GM19395 (cell line): ENCODE results near the gene ATRN.
"Not testable (repeated sequence)": the region's sequence is repeated elsewhere in the genome, so short reads cannot be mapped to it uniquely, and the experiment has no call there.

ENCODE experiments used
- ATAC-seq: cut with Tn5 transposase; IDR thresholded peaks from one replicate; pipeline ENCODE4 v1.9.1; 2021; ENCODE audit warnings: mild to moderate bottlenecking, moderate library complexity; ENCODE audit not compliant: unreplicated experiment

Gene ATRN

DNA sequence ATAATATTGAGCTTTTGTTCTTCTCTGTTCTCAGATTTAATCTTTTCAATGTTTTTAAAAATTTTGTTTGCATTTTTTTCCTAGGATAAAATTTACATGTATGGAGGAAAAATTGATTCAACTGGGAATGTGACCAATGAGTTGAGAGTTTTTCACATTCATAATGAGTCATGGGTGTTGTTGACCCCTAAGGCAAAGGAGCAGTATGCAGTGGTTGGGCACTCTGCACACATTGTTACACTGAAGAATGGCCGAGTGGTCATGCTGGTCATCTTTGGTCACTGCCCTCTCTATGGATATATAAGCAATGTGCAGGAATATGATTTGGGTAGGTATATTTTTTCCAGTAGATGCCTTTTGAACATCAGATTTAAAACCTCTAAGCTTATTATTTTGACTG is 89.8 kb downstream of the ATRN start:
- ATAC-seq: no peak

DNA sequence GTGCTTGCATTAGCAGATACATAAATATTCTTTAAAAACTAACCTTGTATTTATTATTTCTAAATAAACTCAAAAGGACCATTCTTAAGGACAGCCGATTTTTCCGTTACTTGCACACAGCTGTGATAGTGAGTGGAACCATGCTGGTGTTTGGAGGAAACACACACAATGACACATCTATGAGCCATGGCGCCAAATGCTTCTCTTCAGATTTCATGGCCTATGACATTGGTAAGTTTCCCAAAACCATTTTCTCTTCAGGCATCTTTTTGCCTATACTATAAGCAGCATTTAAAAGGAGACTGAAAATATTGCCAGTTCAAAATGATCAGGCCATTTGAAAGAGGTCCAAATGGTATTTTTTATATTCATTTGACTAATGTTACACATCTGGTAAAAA is 92.3 kb downstream of the ATRN start:
- ATAC-seq: no peak

GRCh38 chr20:3563548-3564177 is 92.8 kb downstream of the ATRN start:
- no peak for ATAC-seq

DNA sequence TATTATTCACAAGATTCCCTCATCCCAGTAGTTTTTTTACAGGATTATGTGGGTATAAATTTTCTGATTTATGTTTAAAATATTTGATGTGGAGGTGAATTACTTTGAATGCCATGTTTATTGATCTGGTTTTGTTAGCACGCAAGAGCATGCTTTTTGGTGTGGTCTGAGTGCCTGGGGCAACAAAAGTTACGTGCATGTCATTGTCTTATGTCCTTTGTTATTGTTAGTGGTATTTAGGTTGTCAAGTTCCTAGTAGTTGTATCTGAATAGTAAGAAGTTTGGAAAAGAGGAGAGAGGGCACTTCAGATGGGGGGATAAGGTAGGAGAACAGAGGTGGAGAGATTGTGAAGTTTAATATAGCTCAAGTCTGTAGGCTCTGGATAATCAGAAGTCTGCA is 95.0 kb downstream of the ATRN start:
- no peak for ATAC-seq

DNA sequence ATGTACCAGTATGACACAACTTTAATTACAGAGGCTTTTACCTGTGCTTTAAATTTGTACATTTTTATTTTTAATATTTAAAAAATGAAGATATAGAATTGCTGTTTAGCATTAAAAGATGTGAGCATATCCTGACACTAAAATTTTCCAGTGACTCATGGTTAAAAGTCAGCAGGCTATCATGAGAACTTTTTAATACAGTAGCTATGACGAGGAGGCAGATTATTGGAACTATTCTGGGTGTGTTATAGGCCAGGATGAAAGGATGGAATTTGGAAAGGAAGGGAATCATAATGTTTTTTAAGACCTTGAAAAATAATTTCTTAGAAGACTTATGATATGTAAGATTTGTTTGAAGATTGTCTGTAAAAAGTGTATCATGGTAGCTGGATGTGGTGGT is 101.3 kb downstream of the ATRN start:
- no peak for ATAC-seq

GRCh38 chr20:3576363-3576762 is 105.5 kb downstream of the ATRN start:
- ATAC-seq: no peak

GRCh38 chr20:3577366-3577765 is 106.5 kb downstream of the ATRN start:
- ATAC-seq: no peak

DNA sequence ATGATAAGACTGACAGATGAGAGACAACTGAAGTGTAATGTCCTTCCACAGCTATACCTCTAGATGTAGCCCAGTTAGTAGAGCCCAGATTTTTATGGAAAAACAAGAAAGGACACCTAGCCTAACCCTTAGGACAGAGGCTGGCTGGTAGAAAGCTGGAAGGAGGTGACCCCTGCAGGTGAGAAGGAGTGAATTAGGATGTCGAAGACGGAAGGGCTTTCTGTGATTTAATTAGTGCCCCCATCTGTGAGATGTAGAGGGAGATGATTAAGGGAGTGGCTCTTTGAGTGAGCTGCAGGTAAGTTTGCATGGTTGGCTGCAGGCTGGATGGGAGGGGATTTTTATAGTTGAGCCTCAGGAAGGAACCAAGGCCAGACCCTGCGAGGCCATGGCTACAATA is 109.6 kb downstream of the ATRN start:
- ATAC-seq: no peak

GRCh38 chr20:3583765-3584164 is 112.9 kb downstream of the ATRN start:
- ATAC-seq: no peak

- no peak for ATAC-seq
Measured at GRCh38 chr20:3586093-3586492, 115.3 kb downstream of the ATRN start.

- ATAC-seq: no peak
Measured at GRCh38 chr20:3590164-3590563, 119.3 kb downstream of the ATRN start.

GRCh38 chr20:3592931-3593330 is 122.1 kb downstream of the ATRN start:
- no peak for ATAC-seq

DNA sequence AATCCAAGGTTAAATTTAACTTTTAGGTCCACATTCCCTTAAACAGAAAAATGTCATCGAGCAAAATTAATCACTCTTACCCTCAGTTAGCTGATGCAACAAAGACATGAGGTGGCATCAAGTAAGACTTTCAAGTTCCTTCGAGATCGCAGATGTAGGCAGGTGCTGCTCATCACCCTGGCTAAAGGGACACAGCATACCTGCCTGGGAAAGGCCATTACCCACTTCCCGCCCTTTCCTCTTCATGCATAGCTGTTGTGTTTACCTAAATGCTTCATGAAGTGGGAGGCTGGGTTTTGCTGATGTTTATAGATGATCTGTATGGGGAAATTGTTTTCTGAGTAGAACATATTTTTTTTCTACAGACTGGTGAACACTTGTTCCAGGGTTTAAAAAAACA is 124.7 kb downstream of the ATRN start:
- ATAC-seq: no peak

DNA sequence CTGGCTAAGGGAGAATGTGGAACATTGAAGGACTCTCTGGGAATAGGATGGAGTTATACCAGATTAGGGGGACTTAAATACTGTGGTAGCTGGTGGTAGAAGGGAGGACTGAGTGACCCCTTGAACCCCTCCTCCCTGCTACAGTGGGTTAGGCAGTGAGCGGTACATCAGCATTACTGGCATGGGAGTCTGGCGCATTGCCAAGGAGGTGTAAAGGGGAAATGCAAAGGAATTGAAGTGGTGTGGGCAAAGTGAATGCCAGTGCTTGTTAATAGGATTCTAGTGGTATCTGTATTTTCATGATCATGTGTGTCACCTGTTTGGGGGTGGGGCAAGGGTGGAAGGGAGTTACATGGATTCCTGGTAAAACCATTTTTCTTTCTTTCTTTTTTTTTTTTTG is 132.3 kb downstream of the ATRN start:
- no peak for ATAC-seq

GRCh38 chr20:3605386-3605886 is 134.6 kb downstream of the ATRN start:
- not testable (repeated sequence) for ATAC-seq

DNA sequence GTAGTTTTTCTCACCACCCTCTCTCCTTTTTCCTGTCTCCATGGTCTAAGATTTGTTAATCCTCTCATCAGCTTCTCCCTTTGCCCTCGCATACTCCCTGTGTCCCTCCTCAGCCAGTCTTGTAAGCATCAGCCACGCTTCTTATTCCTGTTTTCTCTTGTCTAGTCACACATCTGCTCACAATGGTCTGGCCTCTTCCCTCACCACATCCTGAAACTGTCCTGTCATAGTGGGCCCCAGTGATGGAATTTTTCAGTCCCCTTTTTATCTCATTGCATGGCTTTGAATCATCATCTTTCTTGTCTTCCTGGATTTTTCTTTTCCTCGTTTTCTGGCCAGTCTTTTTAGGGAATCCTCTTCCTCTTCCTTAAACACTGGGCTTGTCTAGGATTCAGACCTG is 135.2 kb downstream of the ATRN start:
- no peak for ATAC-seq

GRCh38 chr20:3611901-3612300 is 141.1 kb downstream of the ATRN start:
- no peak for ATAC-seq

- ATAC-seq: no peak
Measured at GRCh38 chr20:3612795-3613572, 142.2 kb downstream of the ATRN start.

DNA sequence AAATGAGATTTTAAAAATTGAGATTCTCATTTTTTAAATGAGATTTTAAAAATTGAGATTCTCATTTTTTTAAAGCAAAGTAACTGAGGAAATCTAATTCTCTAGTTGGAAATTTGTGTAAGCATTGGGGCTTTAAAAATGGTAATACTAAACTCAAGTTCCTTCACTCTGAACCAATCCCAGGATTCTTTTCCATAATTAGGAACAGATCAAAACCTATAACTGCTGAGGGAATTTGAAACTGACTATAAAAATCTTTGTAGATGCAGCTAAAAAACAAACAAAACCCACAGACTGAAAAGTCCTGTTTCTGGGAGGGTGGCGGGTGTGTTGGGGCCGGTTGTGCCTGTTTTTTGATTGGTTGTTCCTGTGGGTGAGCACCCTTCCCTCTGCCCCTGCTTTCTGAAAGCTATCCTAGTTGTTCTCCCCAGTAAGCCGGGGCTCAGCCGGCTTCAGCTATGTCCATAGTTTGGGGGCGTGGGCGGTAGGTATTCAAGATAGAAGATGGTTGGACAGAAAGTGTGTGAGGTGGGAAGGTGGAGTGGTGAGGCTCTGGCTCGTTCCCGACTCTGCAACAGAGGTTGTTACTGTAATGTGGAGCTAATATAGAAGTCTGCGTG is 143.1 kb downstream of the ATRN start:
- ATAC-seq: no peak

GRCh38 chr20:3614466-3614865 is 143.6 kb downstream of the ATRN start:
- ATAC-seq: no peak

DNA sequence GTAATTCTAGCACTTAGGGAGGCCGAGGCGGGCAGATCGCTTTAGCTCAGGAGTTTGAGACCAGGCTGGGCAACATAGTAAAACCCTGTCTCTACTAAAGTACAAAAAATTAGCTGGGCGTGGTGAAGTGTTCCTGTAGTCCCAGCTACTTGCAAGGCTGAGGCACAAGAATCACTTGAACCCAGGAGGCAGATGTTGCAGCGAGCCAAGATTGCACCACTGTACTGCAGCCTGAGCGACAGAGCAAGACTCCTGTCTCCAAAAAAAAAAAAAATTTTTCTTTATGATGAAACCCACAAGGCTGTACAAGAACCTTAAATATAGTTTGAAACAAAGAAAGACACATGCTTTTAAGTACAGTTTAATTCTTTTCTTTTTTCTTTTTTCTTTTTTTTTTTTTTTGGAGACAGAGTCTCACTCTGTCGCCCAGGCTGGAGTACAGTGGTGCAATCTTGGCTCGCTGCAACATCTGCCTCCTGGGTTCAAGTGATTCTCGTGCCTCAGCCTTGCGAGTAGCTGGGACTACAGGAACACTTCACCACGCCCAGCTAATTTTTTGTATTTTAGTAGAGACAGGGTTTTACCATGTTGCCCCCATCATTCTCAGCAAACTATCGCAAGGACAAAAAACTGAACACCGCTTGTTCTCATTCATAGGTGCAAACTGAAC is 144.5 kb downstream of the ATRN start:
- ATAC-seq: not testable (repeated sequence)

DNA sequence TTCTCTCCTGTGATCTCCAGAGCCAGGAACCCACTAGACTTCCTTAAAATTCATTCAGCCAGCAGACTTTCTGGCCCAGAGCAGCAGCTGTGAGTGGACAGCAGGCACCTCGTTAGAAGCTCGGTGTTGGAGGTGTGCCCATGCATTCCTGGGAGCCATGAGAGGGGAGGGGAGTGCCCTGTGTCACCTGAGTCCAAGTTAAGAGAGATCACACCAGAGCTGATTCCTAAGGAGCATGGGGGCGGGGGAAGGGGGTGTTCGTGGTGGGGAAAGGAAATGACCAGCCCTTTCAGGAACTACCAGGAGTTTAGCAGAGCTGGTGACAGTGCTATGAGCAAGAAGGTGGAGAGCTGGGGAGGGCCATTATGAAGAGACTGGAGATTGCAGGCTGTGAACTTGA is 145.4 kb downstream of the ATRN start:
- ATAC-seq: no peak
